ENCODE results near the gene NKX1-2. TPM values are rescaled to one million over a fixed set of nuclear protein-coding genes. Genes with fewer than 3 reads are reported as not detected.

Gene NKX1-2
- total RNA-seq, 1 experiment from 2014 or later: 3.4 TPM

DNA sequence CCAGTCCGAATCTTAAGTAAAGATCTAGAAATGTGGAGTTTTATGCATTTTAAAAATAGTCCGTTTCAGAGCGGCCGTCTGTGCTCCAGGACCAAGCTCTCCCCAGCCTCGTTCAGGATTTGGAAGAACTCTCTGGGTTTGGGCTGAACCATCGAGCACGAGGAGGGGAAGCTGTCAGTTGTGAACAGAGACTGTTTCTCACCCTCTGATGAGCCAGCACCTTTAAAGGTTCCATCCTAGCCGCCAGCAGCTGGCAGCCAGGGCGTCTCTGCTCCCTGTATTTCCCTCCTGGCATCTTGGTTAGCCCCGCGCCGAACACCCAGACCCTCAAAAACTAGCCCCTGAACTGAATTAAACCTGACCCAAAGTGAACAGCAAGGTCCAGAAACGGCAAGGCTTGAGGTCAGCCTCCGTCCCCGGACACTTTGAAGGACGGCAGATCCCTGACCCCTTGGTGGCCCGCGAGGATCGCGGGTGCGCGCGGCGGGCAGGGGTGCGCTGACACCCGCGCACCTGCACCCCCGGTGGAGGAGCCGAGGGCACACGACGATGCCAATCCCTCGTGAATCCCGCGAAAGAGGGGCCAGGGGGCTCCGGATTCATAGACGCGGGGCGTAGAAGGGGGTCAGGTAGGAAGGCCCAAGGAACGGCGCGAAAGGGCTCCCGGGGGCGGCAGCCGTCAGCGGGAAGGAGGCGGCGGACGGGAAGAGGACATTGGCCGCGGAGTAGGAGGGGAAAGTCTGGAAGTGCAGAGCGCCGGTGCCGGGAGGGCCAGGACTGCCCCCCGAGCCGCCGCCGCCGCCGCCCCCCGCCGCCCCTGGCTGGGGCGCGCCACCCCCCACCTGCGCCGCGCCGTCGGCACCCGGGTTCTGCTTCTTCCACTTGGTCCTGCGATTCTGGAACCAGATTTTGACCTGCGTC is 2.7 kb downstream of the NKX1-2 start:
- no peak overlapping the region for H3K27ac ChIP-seq (ENCODE audit: low read depth, low read length)
- intact Hi-C loops (cut with micrococcal nuclease): no loop called here
- no peaks in the 10 kb centered on the region for H3K9me3 ChIP-seq (ENCODE audit: control insufficient read depth in 1 of 2, insufficient read depth in 1 of 2, low read depth in 1 of 2, low read length in 2 of 2)
- no peak for DNase-seq (ENCODE audit: low read depth, low spot score)
- H3K9ac ChIP-seq (ENCODE audit: low read length): no peak overlapping the region
- no peaks in the 10 kb centered on the region for H4K20me1 ChIP-seq (ENCODE audit: insufficient read depth)
- ChIA-PET POLR2A (no interaction called here), CTCF (no interaction called here), RAD21 (ENCODE audit: low non-redundant PET in 1 of 2, low total read pairs in 2 of 2, uncharacterized antibody in 2 of 2, unreplicated experiment in 2 of 2) (no interaction called here)
- no peak overlapping the region for H3K4me2 ChIP-seq (ENCODE audit: low read length)
- TF ChIP-seq, protein P1, sequence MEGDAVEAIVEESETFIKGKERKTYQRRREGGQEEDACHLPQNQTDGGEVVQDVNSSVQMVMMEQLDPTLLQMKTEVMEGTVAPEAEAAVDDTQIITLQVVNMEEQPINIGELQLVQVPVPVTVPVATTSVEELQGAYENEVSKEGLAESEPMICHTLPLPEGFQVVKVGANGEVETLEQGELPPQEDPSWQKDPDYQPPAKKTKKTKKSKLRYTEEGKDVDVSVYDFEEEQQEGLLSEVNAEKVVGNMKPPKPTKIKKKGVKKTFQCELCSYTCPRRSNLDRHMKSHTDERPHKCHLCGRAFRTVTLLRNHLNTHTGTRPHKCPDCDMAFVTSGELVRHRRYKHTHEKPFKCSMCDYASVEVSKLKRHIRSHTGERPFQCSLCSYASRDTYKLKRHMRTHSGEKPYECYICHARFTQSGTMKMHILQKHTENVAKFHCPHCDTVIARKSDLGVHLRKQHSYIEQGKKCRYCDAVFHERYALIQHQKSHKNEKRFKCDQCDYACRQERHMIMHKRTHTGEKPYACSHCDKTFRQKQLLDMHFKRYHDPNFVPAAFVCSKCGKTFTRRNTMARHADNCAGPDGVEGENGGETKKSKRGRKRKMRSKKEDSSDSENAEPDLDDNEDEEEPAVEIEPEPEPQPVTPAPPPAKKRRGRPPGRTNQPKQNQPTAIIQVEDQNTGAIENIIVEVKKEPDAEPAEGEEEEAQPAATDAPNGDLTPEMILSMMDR (IDR thresholded peaks at IDR 0.05 in 2 of 3, conservative IDR thresholded peaks at IDR 0.05 in 1 of 3; ENCODE audit: borderline replicate concordance in 1 of 3, insufficient read depth in 1 of 3, low read depth in 2 of 3, low read length in 2 of 3): no peak
- TF ChIP-seq ELF1 (IDR thresholded peaks at IDR 0.05; ENCODE audit: borderline replicate concordance, low read depth): no peak
- no peak for TF ChIP-seq JUND (IDR thresholded peaks at IDR 0.05)
- no peak for TF ChIP-seq RAD21 (IDR thresholded peaks at IDR 0.05; ENCODE audit: low read depth)
- TF ChIP-seq ZNF274 (IDR thresholded peaks at IDR 0.05; ENCODE audit: low read depth, low read length): no peak
- TF ChIP-seq SIN3A (IDR thresholded peaks at IDR 0.05; ENCODE audit: low read depth): no peak
- no peak for TF ChIP-seq EZH2phosphoT487 (IDR thresholded peaks at IDR 0.05; ENCODE audit: borderline replicate concordance)
- no peak for TF ChIP-seq ZFX (IDR thresholded peaks at IDR 0.05)
- TF ChIP-seq SRF (IDR thresholded peaks at IDR 0.05; ENCODE audit: low read depth): no peak
- TF ChIP-seq CEBPB (IDR thresholded peaks at IDR 0.05; ENCODE audit: low read depth): no peak
- no peak for TF ChIP-seq FOSL1 (IDR thresholded peaks at IDR 0.05; ENCODE audit: low read depth)
- TF ChIP-seq POLR2AphosphoS5 (IDR thresholded peaks at IDR 0.05; ENCODE audit: low read depth, low read length): no peak
- TF ChIP-seq, protein P2, sequence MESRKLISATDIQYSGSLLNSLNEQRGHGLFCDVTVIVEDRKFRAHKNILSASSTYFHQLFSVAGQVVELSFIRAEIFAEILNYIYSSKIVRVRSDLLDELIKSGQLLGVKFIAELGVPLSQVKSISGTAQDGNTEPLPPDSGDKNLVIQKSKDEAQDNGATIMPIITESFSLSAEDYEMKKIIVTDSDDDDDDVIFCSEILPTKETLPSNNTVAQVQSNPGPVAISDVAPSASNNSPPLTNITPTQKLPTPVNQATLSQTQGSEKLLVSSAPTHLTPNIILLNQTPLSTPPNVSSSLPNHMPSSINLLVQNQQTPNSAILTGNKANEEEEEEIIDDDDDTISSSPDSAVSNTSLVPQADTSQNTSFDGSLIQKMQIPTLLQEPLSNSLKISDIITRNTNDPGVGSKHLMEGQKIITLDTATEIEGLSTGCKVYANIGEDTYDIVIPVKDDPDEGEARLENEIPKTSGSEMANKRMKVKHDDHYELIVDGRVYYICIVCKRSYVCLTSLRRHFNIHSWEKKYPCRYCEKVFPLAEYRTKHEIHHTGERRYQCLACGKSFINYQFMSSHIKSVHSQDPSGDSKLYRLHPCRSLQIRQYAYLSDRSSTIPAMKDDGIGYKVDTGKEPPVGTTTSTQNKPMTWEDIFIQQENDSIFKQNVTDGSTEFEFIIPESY (IDR thresholded peaks at IDR 0.05; ENCODE audit: extremely low read depth, insufficient replicate concordance, low read length): no peak
- TF ChIP-seq SP1 (IDR thresholded peaks at IDR 0.05; ENCODE audit: low read depth): no peak
- no peak for TF ChIP-seq EGR1 (IDR thresholded peaks at IDR 0.05; ENCODE audit: low read depth)
- TF ChIP-seq, protein P3, sequence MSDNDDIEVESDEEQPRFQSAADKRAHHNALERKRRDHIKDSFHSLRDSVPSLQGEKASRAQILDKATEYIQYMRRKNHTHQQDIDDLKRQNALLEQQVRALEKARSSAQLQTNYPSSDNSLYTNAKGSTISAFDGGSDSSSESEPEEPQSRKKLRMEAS (IDR thresholded peaks at IDR 0.05): no peak
- TF ChIP-seq CBX3 (IDR thresholded peaks at IDR 0.05; ENCODE audit: low read depth): no peak
- TF ChIP-seq, protein P4, sequence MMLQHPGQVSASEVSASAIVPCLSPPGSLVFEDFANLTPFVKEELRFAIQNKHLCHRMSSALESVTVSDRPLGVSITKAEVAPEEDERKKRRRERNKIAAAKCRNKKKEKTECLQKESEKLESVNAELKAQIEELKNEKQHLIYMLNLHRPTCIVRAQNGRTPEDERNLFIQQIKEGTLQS (IDR thresholded peaks at IDR 0.05): no peak
- TF ChIP-seq POLR2A (IDR thresholded peaks at IDR 0.05; ENCODE audit: borderline replicate concordance, extremely low read depth, insufficient read depth, insufficient read length): no peak
- no peak for TF ChIP-seq TCF7L2 (IDR thresholded peaks at IDR 0.05; ENCODE audit: borderline replicate concordance, extremely low read depth, insufficient read depth, insufficient read length)
- no peaks in the 10 kb centered on the region for H3K79me2 ChIP-seq (ENCODE audit: insufficient read depth, low read length)
- H2AFZ ChIP-seq (ENCODE audit: low read depth, low read length, poor library complexity, severe bottlenecking): no peak overlapping the region
- no peaks in the 10 kb centered on the region for H3K27me3 ChIP-seq (ENCODE audit: insufficient read depth, low read length)
- peaks cover 11 to 19% of the 10 kb centered on the region in 2 experiments for H3K4me1 ChIP-seq (ENCODE audit: control insufficient read depth in 1 of 2, insufficient read depth in 2 of 2, low read length in 2 of 2)
- BruUV-seq (replicated peaks): no TSS peak
- H3K4me3 ChIP-seq (replicated peaks in 1 of 2; ENCODE audit: low read depth in 1 of 2, low read length in 2 of 2): no peak overlapping the region
- no peak for ATAC-seq
- H3K9me2 ChIP-seq (ENCODE audit: insufficient read depth): no peaks in the 10 kb centered on the region
- H3K36me3 ChIP-seq (ENCODE audit: control insufficient read depth in 1 of 2, insufficient read depth in 2 of 2, low read length in 2 of 2): no peaks in the 10 kb centered on the region
